ENCODE data around the gene RAB8B. TPM values are rescaled to one million over a fixed set of nuclear protein-coding genes. Genes with fewer than 3 reads are reported as not detected.

Gene RAB8B
- total RNA-seq, 1 experiment from 2014 or later = 17.6 TPM

GRCh38 chr15:63157118-63157843, 32.1 kb upstream of the RAB8B start, which contains the start of gene RPS27L:
TSS of gene RPS27L (minus strand) at chr15:63157477. CDS start at chr15:63157405, 72 bp downstream.
- Histone ChIP-seq H3K4me3 (ENCODE audit: low read depth in 2 of 2, low read length in 2 of 2) (peak within 1 kb of the TSS; percentile 81 to 86), H3K4me1 (ENCODE audit: control insufficient read depth, insufficient read depth, low read length) (peaks cover 9% of the 10 kb centered on the region; the same call in 1 of the 2 replicates), H3K27me3 (ENCODE audit: control insufficient read depth, insufficient read depth, low read length) (no peaks in the 10 kb centered on the region), H3K27ac (ENCODE audit: low read length) (peak within 1 kb of the TSS; percentile 90), H3K36me3 (ENCODE audit: control insufficient read depth, insufficient read depth, low read length) (no peaks in the 10 kb centered on the region), H3K9me3 (ENCODE audit: control insufficient read depth, insufficient read depth, low read depth, low read length) (no peaks in the 10 kb centered on the region)
- peak; percentile 99 for ATAC-seq
- no peak; the same call in 1 of the 2 replicates for TF ChIP-seq TCF7L2 (IDR thresholded peaks at IDR 0.05; ENCODE audit: low read depth, low read length)
- TF ChIP-seq POLR2AphosphoS5 (IDR thresholded peaks at IDR 0.05; ENCODE audit: low read depth, low read length) = peak; percentile 94
- TF ChIP-seq SIN3A (IDR thresholded peaks at IDR 0.05; ENCODE audit: borderline replicate concordance, insufficient read depth, low read depth, low read length) = peak; percentile 99
- in situ Hi-C loops (cut with HindIII; ENCODE audit: low pct_unique_long_range_greater_than_20kb, low sequenced_read_pairs) = no loop called here
- intact Hi-C loops (cut with micrococcal nuclease; ENCODE audit: unreplicated experiment) = loop anchor here (10.0 kb wide), 1 partner anchor 112 kb away; the partner anchor contains the start of gene TPM1
- ChIA-PET POLR2A (interaction anchor here (0.6 kb wide), 1 partner anchor 83 kb away, joined by 11 read pairs; no protein-coding TSS in a partner anchor), CTCF (interaction anchor here (0.6 to 0.8 kb wide), 3 partner anchors 100 to 119 kb away, joined by 3 to 10 read pairs (median 3); no protein-coding TSS in a partner anchor)
- no peak for DNase-seq (ENCODE audit: low read depth, low spot score)
- no TSS peak for BruUV-seq (replicated peaks)

GRCh38 chr15:63157891-63158431, 31.4 kb upstream of the RAB8B start:
- H3K4me3 ChIP-seq (ENCODE audit: low read depth in 2 of 2, low read length in 2 of 2) = peak overlapping the region; percentile 81 to 86
- in situ Hi-C loops (cut with HindIII; ENCODE audit: low pct_unique_long_range_greater_than_20kb, low sequenced_read_pairs) (no loop called here), intact Hi-C loops (cut with micrococcal nuclease; ENCODE audit: unreplicated experiment) (loop anchor here (10.0 kb wide), 1 partner anchor 113 kb away; the partner anchor contains the start of gene TPM1)
- peak overlapping the region; percentile 90 for H3K27ac ChIP-seq (ENCODE audit: low read length)
- peaks cover 9% of the 10 kb centered on the region; the same call in 1 of the 2 replicates for H3K4me1 ChIP-seq (ENCODE audit: control insufficient read depth, insufficient read depth, low read length)
- peak; percentile 71 for ATAC-seq
- TSS peak; percentile 87 for BruUV-seq (replicated peaks)
- POLR2A ChIA-PET = no interaction called here
- H3K9me3 ChIP-seq (ENCODE audit: control insufficient read depth, insufficient read depth, low read depth, low read length) = no peaks in the 10 kb centered on the region
- no peaks in the 10 kb centered on the region for H3K36me3 ChIP-seq (ENCODE audit: control insufficient read depth, insufficient read depth, low read length)
- DNase-seq (ENCODE audit: low read depth, low spot score) = no peak
- CTCF ChIA-PET = interaction anchor here (0.6 to 0.8 kb wide), 2 partner anchors 109 to 119 kb away, joined by 3 to 10 read pairs; no protein-coding TSS in a partner anchor
- TF ChIP-seq CTCF (IDR thresholded peaks at IDR 0.05) (no peak), POLR2AphosphoS5 (IDR thresholded peaks at IDR 0.05; ENCODE audit: low read depth, low read length) (no peak), REST (IDR thresholded peaks at IDR 0.05; ENCODE audit: insufficient read depth in 1 of 2, low read depth in 2 of 2, low read length in 1 of 2) (no peak), SIN3A (IDR thresholded peaks at IDR 0.05; ENCODE audit: borderline replicate concordance, insufficient read depth, low read depth, low read length) (no peak), TCF7L2 (IDR thresholded peaks at IDR 0.05; ENCODE audit: low read depth, low read length) (no peak)
- H3K27me3 ChIP-seq (ENCODE audit: control insufficient read depth, insufficient read depth, low read length) = no peaks in the 10 kb centered on the region
